ENCODE data around the gene TEAD3. TPM values are rescaled to one million over a fixed set of nuclear protein-coding genes. Genes with fewer than 3 reads are reported as not detected.

The TEAD3 gene
- total and polyA plus RNA-seq, 2 experiments from 2014 or later = 15.0 to 26.5 TPM

- no peaks in the 10 kb centered on the region for H3K9me2 ChIP-seq (ENCODE audit: insufficient read depth)
- DNase-seq (ENCODE audit: low spot score) (no peak), ATAC-seq (no peak)
- H4K20me1 ChIP-seq (replicated peaks; ENCODE audit: insufficient read depth) = no peaks in the 10 kb centered on the region
- peaks cover 93% of the 10 kb centered on the region for H3K4me1 ChIP-seq (ENCODE audit: insufficient read depth)
- Mint-ChIP-seq H3K27ac (no peak overlapping the region), H3K9me3 (no peaks in the 10 kb centered on the region), H3K27me3 (ENCODE audit: insufficient read depth, low read depth, poor library complexity) (peaks cover 36% of the 10 kb centered on the region), H3K4me1 (peaks cover 78% of the 10 kb centered on the region), H3K4me3 (peak overlapping the region; percentile 30; the same call in 1 of the 3 replicates), H3K36me3 (ENCODE audit: low read depth) (peaks cover 8% of the 10 kb centered on the region; the same call in 2 of the 3 replicates)
- H2AFZ ChIP-seq = no peak overlapping the region
- peak overlapping the region; percentile 90 for H3K27ac ChIP-seq (ENCODE audit: low read depth)
- peaks cover 61% of the 10 kb centered on the region for H3K79me2 ChIP-seq (replicated peaks; ENCODE audit: insufficient read depth)
- no peak for TF ChIP-seq NANOG (IDR thresholded peaks at IDR 0.05; ENCODE audit: borderline replicate concordance)
- no peaks in the 10 kb centered on the region for H3K36me3 ChIP-seq (ENCODE audit: insufficient read depth)
- H3K4me2 ChIP-seq = peak overlapping the region; percentile 98
- H3K27me3 ChIP-seq (ENCODE audit: insufficient read depth) = no peaks in the 10 kb centered on the region
- peaks cover 27% of the 10 kb centered on the region for H3F3A ChIP-seq (replicated peaks; ENCODE audit: low read depth)
- no peak overlapping the region for H3K4me3 ChIP-seq
Observed at GRCh38 chr6:35489066-35489465, 7.8 kb downstream of the TEAD3 start.

GRCh38 chr6:35488517-35488862, 8.4 kb downstream of the TEAD3 start:
- no peaks in the 10 kb centered on the region for H3K27me3 ChIP-seq (ENCODE audit: insufficient read depth)
- H3K79me2 ChIP-seq (replicated peaks; ENCODE audit: insufficient read depth) = peaks cover 55% of the 10 kb centered on the region
- Mint-ChIP-seq H3K27me3 (ENCODE audit: insufficient read depth, low read depth, poor library complexity) (peaks cover 32% of the 10 kb centered on the region), H3K4me1 (peaks cover 72% of the 10 kb centered on the region), H3K27ac (peak overlapping the region; percentile 63; the same call in 1 of the 2 replicates), H3K9me3 (no peaks in the 10 kb centered on the region), H3K4me3 (no peak overlapping the region), H3K36me3 (ENCODE audit: low read depth) (peaks cover 8% of the 10 kb centered on the region; the same call in 2 of the 3 replicates)
- peaks cover 87% of the 10 kb centered on the region for H3K4me1 ChIP-seq (ENCODE audit: insufficient read depth)
- H3K9me2 ChIP-seq (ENCODE audit: insufficient read depth) = no peaks in the 10 kb centered on the region
- no peaks in the 10 kb centered on the region for H3K36me3 ChIP-seq (ENCODE audit: insufficient read depth)
- DNase-seq (ENCODE audit: low spot score) (no peak), ATAC-seq (no peak)
- H3K27ac ChIP-seq (ENCODE audit: low read depth) = peak overlapping the region; percentile 100
- no peak overlapping the region for H2AFZ ChIP-seq
- peak overlapping the region; percentile 98 for H3K4me2 ChIP-seq
- H3F3A ChIP-seq (replicated peaks; ENCODE audit: low read depth) = peaks cover 27% of the 10 kb centered on the region
- H3K4me3 ChIP-seq = peak overlapping the region; percentile 23; the same call in 1 of the 2 replicates
- H4K20me1 ChIP-seq (replicated peaks; ENCODE audit: insufficient read depth) = no peaks in the 10 kb centered on the region
- no peak for TF ChIP-seq EZH2 (IDR thresholded peaks at IDR 0.05; ENCODE audit: low read depth, unreplicated experiment)
- no peak for TF ChIP-seq POLR2AphosphoS5 (IDR thresholded peaks at IDR 0.05; ENCODE audit: low read depth)
- no peak for TF ChIP-seq ETS1 (IDR thresholded peaks at IDR 0.05)
- TF ChIP-seq STAT1 (IDR thresholded peaks at IDR 0.05; ENCODE audit: unreplicated experiment) = no peak
- no peak for TF ChIP-seq CREB1 (CRISPR knock-in tag; IDR thresholded peaks at IDR 0.05; ENCODE audit: low read depth)
- no peak for TF ChIP-seq ZNF331 (CRISPR knock-in tag; IDR thresholded peaks at IDR 0.05; ENCODE audit: low read depth)
- TF ChIP-seq ZNF462 (CRISPR knock-in tag; IDR thresholded peaks at IDR 0.05) = no peak
- no peak for TF ChIP-seq NANOG (IDR thresholded peaks at IDR 0.05; ENCODE audit: borderline replicate concordance)
- no peak for TF ChIP-seq EZH2phosphoT487 (IDR thresholded peaks at IDR 0.05; ENCODE audit: unreplicated experiment)
- no peak for TF ChIP-seq CTCF (conservative IDR thresholded peaks at IDR 0.05; ENCODE audit: low read depth in 2 of 2)

Data from GM23338 (cell line).